NCI-H2107 treated with DMSO at 0.1 percent for 48 hours (cell line): ENCODE results near the gene ATP10A.

Experiments used
- DNase-seq: peaks from one replicate; lab custom pipeline; 2025; ENCODE audit not compliant: unreplicated experiment; lab: John Stamatoyannopoulos, UW

Gene ATP10A

DNA sequence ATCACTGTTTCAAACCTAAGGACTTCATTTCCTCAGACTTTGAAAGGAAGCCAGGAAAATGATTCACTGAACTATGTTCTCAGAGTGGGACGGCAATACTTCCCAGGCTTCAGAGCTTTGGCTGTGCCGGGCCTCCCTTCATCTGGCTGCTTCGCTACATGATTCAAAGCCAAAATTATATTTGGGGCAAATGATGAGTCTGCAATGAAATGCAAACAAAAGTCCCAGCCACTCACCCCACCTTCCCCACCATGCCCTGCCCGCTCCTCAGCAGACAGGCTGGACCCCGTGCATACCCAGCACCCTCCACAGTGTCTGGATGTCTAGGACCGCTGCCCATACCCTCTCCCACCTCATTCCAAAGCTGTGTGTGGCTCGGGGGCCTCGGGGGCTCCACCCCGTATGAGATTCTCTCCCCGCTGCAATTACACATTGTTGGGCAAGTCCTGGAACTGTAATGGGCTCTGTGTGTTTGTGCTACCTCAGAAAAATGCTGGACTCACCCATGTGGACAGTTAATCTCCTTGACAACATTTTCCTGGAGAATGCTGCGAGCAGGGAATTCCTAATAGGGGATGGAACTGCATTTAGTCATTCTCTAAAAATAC is 32.2 kb downstream of the ATP10A start:
- no peak for DNase-seq

GRCh38 chr15:25829073-25829472 is 34.1 kb downstream of the ATP10A start:
- no peak for DNase-seq

DNA sequence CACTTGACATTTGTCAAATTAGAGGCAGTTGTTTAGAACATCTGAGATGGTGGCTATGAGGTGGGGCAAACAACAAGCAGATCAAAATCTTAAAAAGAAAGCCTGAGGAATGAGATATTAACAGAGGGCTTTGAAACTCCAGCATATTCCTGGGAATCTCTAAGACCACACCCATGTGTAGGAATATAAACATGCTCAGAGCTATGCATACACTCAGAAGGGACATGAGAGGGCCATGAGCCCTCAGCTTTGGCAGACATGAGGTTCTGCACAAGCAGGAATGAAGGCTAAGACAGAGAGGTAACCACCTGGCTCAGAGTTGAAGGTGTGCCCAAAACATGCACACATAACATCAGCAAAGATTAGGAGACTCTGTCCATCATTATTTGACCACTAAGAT is 37.9 kb downstream of the ATP10A start:
- no peak for DNase-seq

DNA sequence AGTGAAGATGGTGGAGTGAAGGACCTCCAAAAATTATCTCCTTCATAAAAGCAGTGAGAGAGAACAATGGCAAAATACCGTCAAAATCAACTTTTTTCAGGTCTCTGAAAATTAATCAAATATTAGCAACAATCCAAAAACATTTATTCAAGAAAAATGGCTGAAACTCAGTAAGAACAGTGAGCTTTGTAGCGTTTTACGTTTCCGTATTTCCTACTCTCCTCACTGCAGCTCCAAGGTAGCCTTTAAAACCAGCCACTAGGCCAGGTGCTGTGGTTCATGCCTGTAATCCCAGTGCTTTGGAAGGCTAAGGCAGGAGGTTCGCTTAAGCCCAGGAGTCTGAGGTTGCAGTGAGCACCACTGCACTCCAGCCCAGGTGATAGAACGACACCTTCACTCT is 38.5 kb downstream of the ATP10A start:
- no peak for DNase-seq

GRCh38 chr15:25812845-25813244 is 50.3 kb downstream of the ATP10A start:
- no peak for DNase-seq

DNA sequence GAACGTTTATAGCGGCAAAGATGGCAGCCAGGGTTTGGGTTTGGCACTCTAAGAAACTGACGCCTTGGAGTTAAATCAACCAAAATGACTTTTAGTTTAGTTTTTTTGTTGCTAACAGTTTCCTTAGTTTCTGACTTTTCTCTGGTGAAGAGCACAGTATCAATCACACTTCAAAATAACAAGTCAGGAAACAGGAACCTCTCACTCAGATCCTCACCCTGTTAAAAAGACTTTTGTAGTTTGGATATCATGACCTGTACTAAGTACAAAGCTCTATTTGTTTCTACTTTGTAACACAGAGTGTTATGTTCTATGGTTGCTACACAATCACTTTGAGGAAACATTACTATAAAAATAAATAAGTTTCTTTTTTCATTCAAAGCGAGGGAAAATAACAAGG is 51.1 kb downstream of the ATP10A start:
- no peak for DNase-seq

- no peak for DNase-seq
Observed at GRCh38 chr15:25811481-25811906, 51.6 kb downstream of the ATP10A start.

DNA sequence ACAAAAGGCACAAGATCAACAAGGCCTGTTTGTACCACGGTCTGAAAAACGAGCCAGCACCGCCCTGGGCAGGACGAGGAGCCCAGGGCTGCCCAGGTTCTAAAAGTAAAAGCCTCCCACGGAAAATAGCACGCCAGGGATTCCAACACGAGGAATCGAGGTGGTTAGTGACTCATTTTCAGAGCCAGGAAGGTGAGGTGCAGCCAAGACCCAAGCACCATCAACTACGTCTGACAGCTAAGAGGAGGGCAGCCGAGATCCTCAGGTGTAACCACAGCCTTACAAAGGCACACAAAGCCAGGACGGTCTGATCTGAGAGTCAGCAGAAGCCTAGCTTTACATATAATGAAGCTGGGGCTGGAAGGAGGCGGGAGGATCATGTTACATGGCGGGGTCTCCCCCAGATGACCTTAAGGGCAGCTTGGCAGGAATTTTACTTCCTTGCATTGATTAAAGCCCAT is 52.5 kb downstream of the ATP10A start:
- DNase-seq = no peak

- no peak for DNase-seq
Observed at GRCh38 chr15:25810154-25810553, 53.0 kb downstream of the ATP10A start.

DNA sequence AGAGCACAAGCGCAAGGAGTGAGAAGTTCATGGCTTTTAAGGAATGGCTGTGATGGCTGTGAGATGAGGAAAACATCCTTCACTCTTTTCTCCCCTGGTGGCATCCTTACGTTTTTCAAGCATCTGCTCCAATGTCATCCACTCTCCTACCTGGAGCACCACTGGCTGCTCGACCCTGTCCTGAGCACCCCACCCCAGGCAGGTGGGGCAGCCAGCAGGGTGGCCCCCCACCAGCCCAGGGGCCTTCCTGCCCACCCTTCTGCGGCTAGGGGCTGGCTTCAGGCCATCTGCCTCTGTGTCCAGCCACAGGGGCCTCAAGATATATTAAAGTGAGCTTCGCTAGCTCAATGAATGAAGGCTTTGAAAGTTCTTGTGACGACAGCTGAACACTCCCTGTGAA is 56.1 kb downstream of the ATP10A start:
- no peak for DNase-seq

DNA sequence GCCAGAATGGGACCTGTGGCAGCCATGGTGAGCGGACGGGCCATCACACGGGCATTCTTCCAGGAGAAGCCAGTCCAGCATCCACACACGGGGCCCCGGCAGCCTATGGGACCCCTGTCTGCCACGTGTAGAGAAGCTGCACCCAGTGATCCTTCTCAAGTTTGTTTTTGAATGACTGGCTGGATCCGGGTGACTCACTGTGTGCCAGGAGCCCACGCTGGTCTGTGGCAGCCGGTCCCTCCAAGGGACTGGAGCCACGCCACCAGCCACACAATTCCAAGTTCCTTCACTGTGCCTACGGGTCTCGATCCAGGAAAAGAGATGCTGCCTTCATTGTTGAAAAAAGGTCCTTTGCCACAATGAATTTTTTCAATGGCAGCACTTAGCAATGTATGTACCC is 58.1 kb downstream of the ATP10A start:
- no peak for DNase-seq

- no peak for DNase-seq
Observed at GRCh38 chr15:25804451-25804850, 58.7 kb downstream of the ATP10A start.

DNA sequence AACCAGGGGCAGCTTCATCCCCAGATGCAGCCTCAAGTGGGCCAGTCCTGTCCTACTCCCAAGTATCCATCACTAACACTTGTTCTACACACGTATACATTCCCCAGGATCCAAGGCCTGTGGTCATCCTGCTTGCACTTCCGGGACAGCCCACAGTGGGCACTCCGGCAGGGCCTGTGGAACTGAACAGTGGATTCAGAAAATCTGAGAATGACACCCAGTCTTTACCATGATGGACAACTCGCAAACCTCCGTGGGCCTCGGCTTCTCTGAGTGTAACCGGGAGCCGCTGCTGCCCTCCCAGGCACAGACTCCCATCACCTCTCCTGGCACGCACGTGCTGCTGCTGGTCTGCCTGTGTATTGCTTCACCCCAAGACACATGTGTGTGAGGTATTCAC is 59.6 kb downstream of the ATP10A start:
- no peak for DNase-seq

DNA sequence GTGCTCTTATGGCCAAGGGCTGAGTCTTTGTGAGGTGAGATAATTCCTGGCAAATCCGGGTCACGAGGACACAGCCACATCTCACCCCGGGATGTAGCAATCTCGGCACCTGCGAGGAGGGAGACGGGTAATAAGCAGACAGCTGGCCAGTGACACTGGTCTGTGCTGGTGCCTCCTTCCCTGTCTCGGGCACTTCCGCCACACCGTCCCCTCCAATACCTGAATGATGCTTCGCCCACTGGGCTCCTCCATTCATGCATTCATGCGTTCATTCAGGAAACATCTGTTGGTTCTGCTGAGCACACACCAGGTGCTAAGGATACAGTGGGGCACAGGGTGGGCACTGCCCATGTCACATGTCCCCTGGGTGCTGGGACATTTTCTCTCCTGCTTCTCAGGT is 60.1 kb downstream of the ATP10A start:
- no peak for DNase-seq

DNA sequence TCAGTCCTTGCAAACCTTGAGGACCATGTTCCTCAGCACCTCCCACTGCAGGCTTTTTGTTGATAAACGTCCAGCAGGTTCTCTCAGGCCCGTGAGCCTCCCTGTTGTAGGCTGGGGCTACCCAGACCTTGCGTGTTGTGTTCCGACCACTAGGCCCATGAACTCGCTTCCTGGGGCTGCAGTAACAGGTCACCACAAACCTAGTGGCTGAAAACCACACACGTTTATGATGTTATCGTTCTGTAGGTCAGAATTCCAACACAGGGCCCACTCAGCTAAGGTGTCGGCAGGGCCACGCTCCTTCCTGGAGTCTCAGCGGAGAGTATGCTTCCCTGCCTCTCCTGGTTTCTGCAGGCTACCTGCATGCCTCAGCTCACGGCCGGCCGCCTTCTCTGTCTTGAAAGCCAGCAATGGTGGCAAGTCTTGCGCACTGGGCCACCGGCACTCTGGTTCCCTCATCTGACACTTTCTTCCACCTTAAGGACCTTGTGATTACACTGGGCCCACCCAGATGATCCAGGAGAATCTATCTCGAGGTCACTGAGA is 60.8 kb downstream of the ATP10A start:
- no peak for DNase-seq

DNA sequence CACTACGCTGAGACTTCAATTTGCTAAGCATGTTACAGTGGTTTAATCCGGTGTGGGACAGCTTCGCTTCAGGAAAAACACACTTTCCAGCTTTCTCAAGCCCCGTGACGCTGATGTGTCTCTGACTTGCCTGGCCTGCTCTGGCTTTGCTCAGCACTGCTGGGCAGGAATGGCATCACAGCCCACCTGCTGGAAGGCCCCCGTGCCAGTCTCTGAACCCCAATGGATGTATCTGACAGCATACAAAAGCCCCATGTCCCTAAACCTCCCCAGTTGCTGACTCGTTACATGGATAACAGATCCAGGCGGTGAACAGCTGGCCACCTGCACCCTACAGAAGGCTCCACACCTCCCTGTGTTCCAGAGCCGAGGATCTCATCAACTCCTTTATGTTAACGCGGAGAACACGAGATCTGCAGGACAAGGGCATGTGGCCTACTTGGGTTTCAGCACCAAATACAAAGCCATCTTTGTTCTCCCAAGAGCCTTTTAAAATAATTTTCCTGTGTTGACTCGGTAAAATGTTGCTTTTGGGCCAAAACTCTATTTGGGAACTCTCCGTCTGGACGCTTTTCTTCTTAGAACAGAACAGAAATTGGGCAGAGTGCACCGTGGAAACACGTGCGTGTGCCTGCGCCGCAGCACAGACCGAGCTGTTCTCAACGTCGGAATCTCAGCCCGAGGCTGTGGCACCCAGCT is 61.4 kb downstream of the ATP10A start:
- no peak for DNase-seq

DNA sequence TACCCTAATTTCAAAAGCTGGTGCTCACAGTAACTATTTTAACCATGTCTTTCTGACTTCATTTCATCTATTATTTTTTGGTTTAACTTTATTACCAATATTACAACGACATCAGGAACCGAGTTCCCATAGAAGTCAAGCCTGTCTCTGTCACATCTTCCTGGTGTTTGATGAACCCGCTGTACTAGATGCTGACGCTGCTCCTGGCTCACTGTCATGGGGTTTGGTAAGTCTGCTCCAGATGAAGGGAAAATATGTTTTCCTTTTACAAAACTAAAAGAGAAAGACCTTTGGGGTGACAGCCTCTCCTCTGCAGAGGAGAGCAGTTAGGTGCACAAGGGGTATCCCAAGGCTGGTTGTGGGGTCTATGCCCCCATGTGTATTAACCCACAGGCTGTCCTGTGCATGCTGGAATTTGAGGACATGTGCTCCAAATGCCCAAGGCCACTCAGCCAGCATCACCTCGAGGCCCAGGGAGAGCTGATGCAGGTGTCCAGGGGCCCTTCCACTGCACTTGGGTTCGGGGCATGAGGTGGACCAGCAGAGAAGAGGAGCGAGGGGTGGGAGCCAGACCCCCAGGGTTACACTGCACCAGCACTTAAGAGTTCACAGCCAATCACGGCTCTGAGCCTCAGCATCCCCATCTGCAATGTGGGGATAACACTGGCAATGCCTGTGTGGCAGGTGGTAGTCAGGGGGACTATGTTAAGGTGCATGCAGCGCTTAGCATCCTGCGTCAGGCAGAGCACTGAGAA is 62.2 kb downstream of the ATP10A start:
- no peak for DNase-seq

DNA sequence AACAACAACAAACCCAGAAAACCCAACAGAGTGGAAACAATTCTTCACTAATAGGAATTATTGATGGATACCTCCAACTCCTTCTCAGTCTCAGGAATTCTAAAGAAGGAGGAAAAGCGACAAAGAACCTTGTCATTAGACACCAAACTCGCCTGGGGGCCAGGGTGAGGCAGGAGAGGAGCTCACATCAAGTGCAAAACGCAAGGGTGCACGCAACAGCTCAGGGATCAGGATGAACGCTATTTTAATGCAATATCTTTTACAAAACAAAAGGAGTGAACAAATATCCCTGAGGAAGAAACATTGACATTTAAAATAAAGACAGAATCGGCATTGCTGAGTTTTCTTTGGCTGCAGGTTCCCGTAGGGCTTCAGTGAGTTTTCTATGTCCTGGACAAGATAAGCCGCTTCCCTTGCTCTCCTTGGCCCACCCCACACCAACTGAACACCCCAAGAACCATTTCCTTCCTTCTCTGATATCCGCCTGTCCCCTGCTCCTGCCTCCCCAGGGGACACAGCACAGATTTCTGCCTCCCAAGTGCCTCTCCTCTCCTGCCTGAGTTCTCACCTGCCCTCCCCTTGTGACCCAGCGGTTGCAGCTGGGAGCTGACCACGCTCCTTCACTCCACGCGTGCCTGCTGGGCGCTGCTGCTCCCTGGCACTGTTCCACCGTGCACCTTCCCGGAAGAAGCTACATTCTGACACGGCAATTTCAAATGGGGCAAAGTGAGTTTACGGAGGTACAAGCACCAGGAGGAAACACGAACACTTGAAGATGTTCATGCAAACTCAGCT is 63.0 kb downstream of the ATP10A start:
- DNase-seq = no peak

DNA sequence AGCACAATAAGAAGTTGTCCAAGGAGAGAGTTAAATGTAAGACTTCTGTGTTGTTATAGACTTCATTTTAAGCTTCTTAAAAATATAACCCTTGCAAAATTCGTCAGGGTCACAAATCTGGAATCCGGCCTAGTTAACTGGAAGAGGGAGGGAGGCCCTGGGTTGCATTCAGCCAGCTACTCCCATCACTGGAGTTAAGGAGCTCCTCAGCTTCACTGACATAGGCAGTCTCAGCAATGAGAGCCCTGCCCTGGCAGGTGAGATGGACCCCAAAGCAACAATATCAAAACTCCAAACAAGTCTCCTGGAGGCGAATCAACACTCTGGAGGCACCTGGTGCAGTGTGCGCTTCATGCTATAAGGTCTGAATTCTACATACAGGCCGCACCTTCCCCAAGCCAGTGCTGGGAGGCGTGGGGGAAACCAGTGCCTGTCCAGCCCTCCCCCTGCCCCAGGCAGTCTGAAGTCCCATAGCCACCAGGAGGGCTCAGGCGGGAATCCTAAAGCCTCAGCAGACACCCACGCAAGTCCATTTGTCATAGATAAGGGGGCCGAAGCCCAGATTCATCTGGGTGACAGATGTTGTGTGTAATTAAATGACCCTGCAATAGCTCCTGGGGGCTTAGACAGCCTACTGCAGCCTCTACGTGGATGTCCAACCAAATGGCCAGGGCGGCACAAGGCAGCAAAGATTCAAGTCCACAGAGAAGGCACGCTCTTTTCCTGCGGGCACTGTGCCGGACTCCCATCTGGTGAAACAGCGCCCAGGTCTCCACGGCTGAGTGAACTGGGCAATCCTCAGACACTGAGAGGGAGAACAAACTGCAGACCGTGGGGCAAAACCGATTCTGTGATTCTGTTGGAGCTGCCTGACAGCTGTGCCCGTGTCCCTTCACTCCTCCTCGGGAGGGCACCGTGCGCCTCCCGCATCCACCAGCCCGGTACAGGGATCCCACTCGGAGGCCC is 64.9 kb downstream of the ATP10A start:
- no peak for DNase-seq

GRCh38 chr15:25797511-25797935 is 65.6 kb downstream of the ATP10A start:
- DNase-seq = no peak
